BE2C (cell line): Measurements from ENCODE around the gene ZNF385C. TPM values are rescaled to one million over a fixed set of nuclear protein-coding genes. Genes with fewer than 3 reads are reported as not detected.
A peak's percentile ranks its signal among the peaks of the same experiment; 100 is the strongest.
"Not testable (repeated sequence)": the region's sequence is repeated elsewhere in the genome, so short reads cannot be mapped to it uniquely, and the experiment has no call there.

Source experiments
- DNase-seq: peaks from one replicate; pipeline ENCODE4 v3.0.0-alpha.2; 2020
- H3K27me3 ChIP-seq: fragments of 250-450 bp; sonication (Bioruptor Pico); 2 replicates; pipeline ENCODE4 v1.5.1; 2020; ENCODE audit warnings: mild to moderate bottlenecking
- H3K36me3 ChIP-seq: fragments of 250-450 bp; sonication (Bioruptor Pico); 2 replicates; pipeline ENCODE4 v1.5.1; 2020; ENCODE audit warnings: mild to moderate bottlenecking
- H3K4me1 ChIP-seq: fragments of 250-450 bp; sonication (Bioruptor Pico); 2 replicates; pipeline ENCODE4 v1.5.1; 2020
- H3K4me3 ChIP-seq: 2 replicates; pipeline ENCODE4 v1.5.1; 2011; ENCODE audit warnings: low read depth, low read length
- H3K9me3 ChIP-seq: fragments of 250-450 bp; sonication (Bioruptor Pico); 2 replicates; pipeline ENCODE4 v1.5.1; 2020
- CTCF ChIP-seq: IDR thresholded peaks from 2 replicates; pipeline ENCODE4 v1.5.1; 2012; ENCODE audit warnings: mild to moderate bottlenecking, low read depth, low read length
- polyA plus RNA-seq: library from polyadenylated mRNA; unstranded; fragments of >200 nt; gene quantifications from one replicate; pipeline ENCODE4 v1.2.1, GENCODE V29; 2012; ENCODE audit warnings: low read depth, missing spikeins; ENCODE audit not compliant: insufficient read length, insufficient read depth

ZNF385C gene, protein sequence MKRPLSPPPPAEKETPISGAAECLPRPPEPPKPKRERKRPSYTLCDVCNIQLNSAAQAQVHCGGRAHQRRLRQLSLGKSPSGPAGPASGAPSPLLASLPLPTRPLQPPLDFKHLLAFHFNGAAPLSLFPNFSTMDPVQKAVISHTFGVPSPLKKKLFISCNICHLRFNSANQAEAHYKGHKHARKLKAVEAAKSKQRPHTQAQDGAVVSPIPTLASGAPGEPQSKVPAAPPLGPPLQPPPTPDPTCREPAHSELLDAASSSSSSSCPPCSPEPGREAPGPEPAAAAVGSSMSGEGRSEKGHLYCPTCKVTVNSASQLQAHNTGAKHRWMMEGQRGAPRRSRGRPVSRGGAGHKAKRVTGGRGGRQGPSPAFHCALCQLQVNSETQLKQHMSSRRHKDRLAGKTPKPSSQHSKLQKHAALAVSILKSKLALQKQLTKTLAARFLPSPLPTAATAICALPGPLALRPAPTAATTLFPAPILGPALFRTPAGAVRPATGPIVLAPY
- polyA plus RNA-seq, result 2.4 TPM

DNA sequence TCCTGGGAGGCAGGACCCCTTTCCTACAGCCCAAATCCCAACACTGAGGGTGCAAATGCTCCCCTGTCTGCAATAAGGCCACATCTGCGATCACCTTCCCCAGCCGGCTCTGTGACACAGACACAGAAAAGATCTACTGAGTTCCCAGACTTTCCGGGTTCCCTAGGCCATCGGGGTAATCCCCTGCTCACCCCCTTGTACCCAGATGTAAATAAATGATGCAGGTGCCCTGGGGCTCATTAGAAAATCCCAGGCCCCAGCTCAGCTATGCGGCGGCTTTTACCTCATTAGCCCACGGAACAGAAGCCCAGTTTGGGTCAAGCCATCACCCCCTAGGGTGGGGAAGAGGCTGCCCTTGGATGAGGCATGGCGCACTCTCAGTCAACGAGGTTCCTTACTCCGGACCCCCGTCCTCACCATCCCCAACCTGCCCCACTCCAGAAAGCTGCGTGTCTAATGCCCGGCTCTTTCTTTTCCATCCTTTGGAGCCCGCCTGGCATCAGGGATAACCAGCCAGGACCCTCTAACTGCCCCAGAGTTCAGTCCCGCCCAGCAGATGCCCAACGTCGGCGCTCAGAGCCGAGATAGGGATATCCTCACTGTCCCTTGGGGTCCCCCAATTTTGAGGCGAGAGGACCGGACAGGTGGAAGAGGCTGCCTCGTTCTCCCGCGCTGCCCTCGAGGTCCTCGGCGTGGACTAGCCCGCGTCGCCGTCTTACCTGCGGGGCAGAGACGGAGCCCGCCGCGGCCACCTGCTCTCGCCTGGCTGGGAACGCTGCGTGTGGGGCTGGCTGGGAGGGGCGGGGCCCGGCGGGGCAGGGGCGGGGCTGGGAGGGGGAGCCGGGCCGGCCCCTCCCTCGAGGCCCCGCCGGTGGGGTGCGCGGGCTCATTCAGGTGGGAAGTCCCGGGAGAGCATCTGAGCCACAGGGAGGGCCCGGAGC is at the start of gene ZNF385C:
Gene ZNF385C (minus strand): TSS at position 783 of the 941 bp plus-strand sequence. CDS start 35,417 bp downstream, outside the sequence.
- Histone ChIP-seq H3K4me3 (no peak within 1 kb of the TSS), H3K36me3 (no peaks in the 10 kb centered on the region), H3K4me1 (no peaks in the 10 kb centered on the region; the same call in 1 of the 2 replicates), H3K9me3 (no peaks in the 10 kb centered on the region), H3K27me3 (no peaks in the 10 kb centered on the region)
- no peak for TF ChIP-seq CTCF
- DNase-seq, result peak; percentile 47

DNA sequence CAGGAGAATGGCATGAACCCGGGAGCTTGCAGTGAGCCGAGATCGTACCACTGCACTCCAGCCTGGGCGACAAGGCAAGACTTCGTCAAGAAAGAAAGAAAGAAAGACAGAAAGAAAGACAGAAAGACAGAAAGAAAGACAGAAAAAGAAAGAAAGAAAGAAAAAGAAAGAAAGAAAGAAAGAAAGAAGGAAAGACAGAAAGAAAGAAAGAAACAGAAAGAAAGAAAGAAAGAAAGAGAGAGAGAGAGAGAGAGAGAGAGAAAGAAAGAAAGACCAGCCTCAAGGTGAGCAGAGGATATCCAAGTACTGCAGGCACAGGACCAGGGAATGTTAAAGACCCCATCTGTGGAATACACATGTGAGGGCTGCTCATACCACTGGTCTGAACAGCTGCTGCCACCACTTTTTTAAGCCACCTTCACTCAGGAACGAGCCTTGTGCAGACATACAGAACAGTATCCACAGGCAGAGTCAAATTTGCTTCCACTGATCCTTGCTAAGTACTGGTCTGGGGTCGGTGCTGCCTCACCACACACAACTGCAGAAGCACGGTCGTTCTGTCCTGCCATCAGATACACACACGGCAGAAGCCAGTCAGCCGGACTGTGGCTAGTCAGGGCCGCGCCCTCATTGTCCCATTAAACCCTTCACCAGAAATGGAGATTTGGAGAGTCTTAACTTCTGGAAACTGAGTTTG is 48.8 kb upstream of the ZNF385C start:
- H3K4me1 ChIP-seq, result no peaks in the 10 kb centered on the region
- H3K4me3 ChIP-seq, result no peak overlapping the region
- H3K9me3 ChIP-seq, result no peaks in the 10 kb centered on the region
- TF ChIP-seq CTCF, result no peak
- peaks cover 30% of the 10 kb centered on the region for H3K36me3 ChIP-seq
- H3K27me3 ChIP-seq, result no peaks in the 10 kb centered on the region
- no peak for DNase-seq

GRCh38 chr17:42143138-42143537 is 44.9 kb upstream of the ZNF385C start:
- not testable (repeated sequence) for H3K4me1 ChIP-seq, H3K9me3 ChIP-seq, DNase-seq, H3K4me3 ChIP-seq, H3K27me3 ChIP-seq
- H3K36me3 ChIP-seq, result peaks cover 29% of the 10 kb centered on the region

GRCh38 chr17:42142371-42142896 is 44.2 kb upstream of the ZNF385C start:
- TF ChIP-seq CTCF, result no peak
- Histone ChIP-seq H3K36me3 (peaks cover 25% of the 10 kb centered on the region), H3K4me1 (no peaks in the 10 kb centered on the region), H3K4me3 (no peak overlapping the region), H3K27me3 (no peaks in the 10 kb centered on the region), H3K9me3 (no peaks in the 10 kb centered on the region)
- DNase-seq, result no peak

DNA sequence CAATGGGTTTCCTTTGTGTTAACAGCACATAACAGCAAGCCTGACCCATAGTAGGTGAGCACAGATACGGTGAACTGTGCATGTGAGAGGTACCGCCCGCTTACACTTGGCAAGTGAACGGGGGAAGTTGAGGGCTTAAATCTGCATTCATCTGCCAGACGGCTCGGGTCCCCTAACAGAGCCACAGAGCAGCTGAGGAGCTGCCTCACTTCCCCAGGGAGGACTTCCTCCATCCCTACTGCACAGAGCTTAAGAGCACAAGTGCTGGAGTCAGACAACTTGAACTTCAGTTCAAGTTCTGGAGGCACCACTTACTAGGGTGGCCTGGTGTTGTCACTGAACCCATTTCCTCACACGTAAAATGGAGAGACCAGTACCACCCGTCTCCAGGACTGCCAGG is 43.1 kb upstream of the ZNF385C start:
- TF ChIP-seq CTCF, result no peak
- no peaks in the 10 kb centered on the region for H3K9me3 ChIP-seq
- peaks cover 30% of the 10 kb centered on the region for H3K36me3 ChIP-seq
- no peaks in the 10 kb centered on the region for H3K27me3 ChIP-seq
- DNase-seq, result no peak
- H3K4me3 ChIP-seq, result no peak overlapping the region
- no peaks in the 10 kb centered on the region for H3K4me1 ChIP-seq

DNA sequence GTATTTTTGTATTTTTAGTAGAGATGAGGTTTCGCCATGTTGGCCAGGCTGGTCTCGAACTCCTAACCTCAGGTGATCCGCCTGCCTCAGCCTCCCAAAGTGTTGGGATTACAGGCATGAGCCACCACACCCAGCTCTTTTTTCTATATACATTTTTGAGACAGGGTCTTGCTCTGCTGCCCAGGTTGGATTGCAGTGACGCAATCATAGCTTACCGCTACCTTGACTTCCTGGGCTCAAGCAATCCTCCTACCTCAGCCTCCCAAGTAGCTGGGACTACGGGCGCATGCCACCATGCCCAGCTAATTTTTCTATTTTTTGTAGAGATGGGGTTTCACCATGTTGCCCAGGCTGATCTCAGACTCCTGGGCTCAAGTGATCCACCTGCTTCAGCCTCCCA is 42.4 kb upstream of the ZNF385C start:
- not testable (repeated sequence) for H3K27me3 ChIP-seq, H3K4me1 ChIP-seq, H3K9me3 ChIP-seq, DNase-seq, H3K4me3 ChIP-seq
- H3K36me3 ChIP-seq, result peaks cover 28% of the 10 kb centered on the region
